ENCODE data around the gene OPN1SW. TPM values are rescaled to one million over a fixed set of nuclear protein-coding genes. Genes with fewer than 3 reads are reported as not detected.

The OPN1SW gene
- total RNA-seq, 2 experiments from 2014 or later, result not detected

GRCh38 chr7:128735436-128735835 is 40.2 kb downstream of the OPN1SW start:
- Mint-ChIP-seq H3K36me3 (ENCODE audit: low read depth) (peaks cover 4% of the 10 kb centered on the region), H3K4me1 (ENCODE audit: low read depth) (peaks cover 13% of the 10 kb centered on the region), H3K27ac (no peak overlapping the region), H3K9me3 (no peaks in the 10 kb centered on the region), H3K27me3 (peaks cover 4% of the 10 kb centered on the region), H3K4me3 (no peak overlapping the region)
- ChIA-PET CTCF (interaction anchor here (0.9 to 1.0 kb wide), 2 partner anchors 11 to 108 kb away, joined by 3 read pairs; no protein-coding TSS in a partner anchor), POLR2A (interaction anchor here (0.5 kb wide), 1 partner anchor 128 kb away, joined by 3 read pairs; no protein-coding TSS in a partner anchor)
- DNase-seq (no peak), ATAC-seq (no peak)
- intact Hi-C loops (cut with micrococcal nuclease), result no loop called here
- TF ChIP-seq, protein P1, sequence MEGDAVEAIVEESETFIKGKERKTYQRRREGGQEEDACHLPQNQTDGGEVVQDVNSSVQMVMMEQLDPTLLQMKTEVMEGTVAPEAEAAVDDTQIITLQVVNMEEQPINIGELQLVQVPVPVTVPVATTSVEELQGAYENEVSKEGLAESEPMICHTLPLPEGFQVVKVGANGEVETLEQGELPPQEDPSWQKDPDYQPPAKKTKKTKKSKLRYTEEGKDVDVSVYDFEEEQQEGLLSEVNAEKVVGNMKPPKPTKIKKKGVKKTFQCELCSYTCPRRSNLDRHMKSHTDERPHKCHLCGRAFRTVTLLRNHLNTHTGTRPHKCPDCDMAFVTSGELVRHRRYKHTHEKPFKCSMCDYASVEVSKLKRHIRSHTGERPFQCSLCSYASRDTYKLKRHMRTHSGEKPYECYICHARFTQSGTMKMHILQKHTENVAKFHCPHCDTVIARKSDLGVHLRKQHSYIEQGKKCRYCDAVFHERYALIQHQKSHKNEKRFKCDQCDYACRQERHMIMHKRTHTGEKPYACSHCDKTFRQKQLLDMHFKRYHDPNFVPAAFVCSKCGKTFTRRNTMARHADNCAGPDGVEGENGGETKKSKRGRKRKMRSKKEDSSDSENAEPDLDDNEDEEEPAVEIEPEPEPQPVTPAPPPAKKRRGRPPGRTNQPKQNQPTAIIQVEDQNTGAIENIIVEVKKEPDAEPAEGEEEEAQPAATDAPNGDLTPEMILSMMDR (IDR thresholded peaks at IDR 0.05), result no peak

- H3K27ac Mint-ChIP-seq, result no peak overlapping the region
- H3K9me3 Mint-ChIP-seq, result no peaks in the 10 kb centered on the region
- POLR2A ChIA-PET, result interaction anchor here (0.5 to 1.0 kb wide), 2 partner anchors 16 to 127 kb away, joined by 3 read pairs; no protein-coding TSS in a partner anchor
- DNase-seq (no peak), ATAC-seq (no peak)
- TF ChIP-seq, protein P1 (IDR thresholded peaks at IDR 0.05), result no peak
- peaks cover 4% of the 10 kb centered on the region for H3K27me3 Mint-ChIP-seq
- peaks cover 9% of the 10 kb centered on the region for H3K4me1 Mint-ChIP-seq (ENCODE audit: low read depth)
- CTCF ChIA-PET, result interaction anchor here (1.0 kb wide), 1 partner anchor 10 kb away, joined by 3 read pairs; no protein-coding TSS in a partner anchor
- peaks cover 4% of the 10 kb centered on the region for H3K36me3 Mint-ChIP-seq (ENCODE audit: low read depth)
- H3K4me3 Mint-ChIP-seq, result no peak overlapping the region
- intact Hi-C loops (cut with micrococcal nuclease), result no loop called here
Measured at GRCh38 chr7:128734890-128735289, 40.7 kb downstream of the OPN1SW start.

DNA sequence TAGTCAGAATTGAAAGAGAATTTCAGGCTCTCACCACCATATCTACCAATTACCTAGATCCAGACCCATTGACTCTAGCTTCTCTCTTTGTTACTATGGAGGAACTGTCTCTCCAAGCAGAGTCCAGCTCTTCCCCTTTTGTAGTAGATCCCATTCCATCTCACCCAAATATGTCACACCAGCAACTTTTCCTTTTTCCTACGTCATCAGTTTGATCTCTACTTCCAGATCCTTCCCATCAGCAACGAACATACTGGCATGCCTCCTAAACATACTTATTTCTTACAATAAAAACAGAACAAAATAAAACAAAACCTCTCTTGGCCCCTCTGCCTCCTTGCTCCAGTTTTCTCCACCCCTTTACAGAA is 42.3 kb downstream of the OPN1SW start:
- Mint-ChIP-seq H3K4me3 (no peak overlapping the region), H3K27me3 (peaks cover 4% of the 10 kb centered on the region), H3K27ac (no peak overlapping the region), H3K9me3 (no peaks in the 10 kb centered on the region), H3K4me1 (ENCODE audit: low read depth) (peaks cover under 1% of the 10 kb centered on the region), H3K36me3 (ENCODE audit: low read depth) (no peaks in the 10 kb centered on the region)
- no peak for DNase-seq
- POLR2A ChIA-PET, result no interaction called here
- intact Hi-C loops (cut with micrococcal nuclease), result no loop called here
- CTCF ChIA-PET, result no interaction called here
- TF ChIP-seq, protein P1 (IDR thresholded peaks at IDR 0.05), result no peak
- no peak for ATAC-seq

GRCh38 chr7:128732521-128733277 is 42.9 kb downstream of the OPN1SW start:
- H3K36me3 Mint-ChIP-seq (ENCODE audit: low read depth), result no peaks in the 10 kb centered on the region
- TF ChIP-seq, protein P1 (IDR thresholded peaks at IDR 0.05), result no peak
- H3K4me1 Mint-ChIP-seq (ENCODE audit: low read depth), result no peaks in the 10 kb centered on the region
- no peak overlapping the region for H3K27ac Mint-ChIP-seq
- DNase-seq, result no peak
- H3K4me3 Mint-ChIP-seq, result no peak overlapping the region
- POLR2A ChIA-PET, result interaction anchor here (0.6 to 1.9 kb wide), 2 partner anchors 8 to 186 kb away, joined by 3 to 5 read pairs; no protein-coding TSS in a partner anchor
- intact Hi-C loops (cut with micrococcal nuclease), result no loop called here
- no peaks in the 10 kb centered on the region for H3K9me3 Mint-ChIP-seq
- ATAC-seq, result no peak
- peaks cover 4% of the 10 kb centered on the region for H3K27me3 Mint-ChIP-seq
- CTCF ChIA-PET, result interaction anchor here (1.3 to 1.6 kb wide), 2 partner anchors 9 to 10 kb away, joined by 3 to 5 read pairs; no protein-coding TSS in a partner anchor

GRCh38 chr7:128731184-128731583 is 44.4 kb downstream of the OPN1SW start:
- Mint-ChIP-seq H3K27me3 (peaks cover 4% of the 10 kb centered on the region), H3K4me1 (ENCODE audit: low read depth) (no peaks in the 10 kb centered on the region), H3K27ac (no peak overlapping the region), H3K36me3 (ENCODE audit: low read depth) (no peaks in the 10 kb centered on the region), H3K4me3 (no peak overlapping the region), H3K9me3 (no peaks in the 10 kb centered on the region)
- POLR2A ChIA-PET, result interaction anchor here (1.9 kb wide), 1 partner anchor 10 kb away, joined by 5 read pairs; no protein-coding TSS in a partner anchor
- CTCF ChIA-PET, result interaction anchor here (1.6 kb wide), 1 partner anchor 11 kb away, joined by 5 read pairs; no protein-coding TSS in a partner anchor
- intact Hi-C loops (cut with micrococcal nuclease), result no loop called here
- TF ChIP-seq, protein P1 (IDR thresholded peaks at IDR 0.05), result no peak
- DNase-seq (no peak), ATAC-seq (no peak)

All from activated CD8-positive, alpha-beta T cell treated with anti-CD3 and anti-CD28 coated beads for 36 hours (primary cell).